Measurements from ENCODE around the gene DNM3. TPM values are rescaled to one million over a fixed set of nuclear protein-coding genes. Genes with fewer than 3 reads are reported as not detected.

DNM3 gene
- total and polyA plus RNA-seq, 9 of the 15 experiments (the other 6 are each of a cell fraction or from before 2014, with no cell fraction given): 0.08 to 0.36 (median 0.22) TPM; not detected in 1

GRCh38 chr1:171937938-171938337 is 96.6 kb downstream of the DNM3 start (continued):
- no peak for TF ChIP-seq ATF4 (CRISPR knock-in tag; IDR thresholded peaks at IDR 0.05)
- TF ChIP-seq RBBP5 (IDR thresholded peaks at IDR 0.05; ENCODE audit: borderline replicate concordance, insufficient read depth, low read length, poor library complexity, severe bottlenecking): no peak
- no peak for TF ChIP-seq SMARCB1 (IDR thresholded peaks at IDR 0.05; ENCODE audit: insufficient read length, low read depth)
- TF ChIP-seq ARHGAP35 (IDR thresholded peaks at IDR 0.05; ENCODE audit: partially characterized antibody): no peak

- no peaks in the 10 kb centered on the region for H3K4me1 ChIP-seq (replicated peaks in 1 of 2; ENCODE audit: control insufficient read depth in 2 of 2, insufficient read depth in 2 of 2, low read length in 2 of 2)
- no peak for ATAC-seq
- no peaks in the 10 kb centered on the region for H3K79me2 ChIP-seq (ENCODE audit: control insufficient read depth, insufficient read depth, low read length)
- no peak overlapping the region for H3K9ac ChIP-seq (ENCODE audit: insufficient read depth in 1 of 2, low read depth in 2 of 2, low read length in 2 of 2)
- POLR2A ChIA-PET: no interaction called here
- no peaks in the 10 kb centered on the region for H4K20me1 ChIP-seq (replicated peaks; ENCODE audit: control insufficient read depth, insufficient read depth, low read length)
- H3K36me3 ChIP-seq (ENCODE audit: control insufficient read depth, insufficient read depth, low read length): no peaks in the 10 kb centered on the region
- WGBS (ENCODE audit: insufficient coverage, low coverage, missing lambda C conversion rate): 1% methylated on average over 4 of the region's 4 CpGs
- DNase-seq (ENCODE audit: extremely low read depth in 1 of 4, low spot score in 3 of 4): no peak
- TF ChIP-seq ZNF121 (CRISPR knock-in tag; conservative IDR thresholded peaks at IDR 0.05): no peak
- no peak for TF ChIP-seq MEIS2 (IDR thresholded peaks at IDR 0.05; ENCODE audit: partially characterized antibody)
- TF ChIP-seq, protein P1, sequence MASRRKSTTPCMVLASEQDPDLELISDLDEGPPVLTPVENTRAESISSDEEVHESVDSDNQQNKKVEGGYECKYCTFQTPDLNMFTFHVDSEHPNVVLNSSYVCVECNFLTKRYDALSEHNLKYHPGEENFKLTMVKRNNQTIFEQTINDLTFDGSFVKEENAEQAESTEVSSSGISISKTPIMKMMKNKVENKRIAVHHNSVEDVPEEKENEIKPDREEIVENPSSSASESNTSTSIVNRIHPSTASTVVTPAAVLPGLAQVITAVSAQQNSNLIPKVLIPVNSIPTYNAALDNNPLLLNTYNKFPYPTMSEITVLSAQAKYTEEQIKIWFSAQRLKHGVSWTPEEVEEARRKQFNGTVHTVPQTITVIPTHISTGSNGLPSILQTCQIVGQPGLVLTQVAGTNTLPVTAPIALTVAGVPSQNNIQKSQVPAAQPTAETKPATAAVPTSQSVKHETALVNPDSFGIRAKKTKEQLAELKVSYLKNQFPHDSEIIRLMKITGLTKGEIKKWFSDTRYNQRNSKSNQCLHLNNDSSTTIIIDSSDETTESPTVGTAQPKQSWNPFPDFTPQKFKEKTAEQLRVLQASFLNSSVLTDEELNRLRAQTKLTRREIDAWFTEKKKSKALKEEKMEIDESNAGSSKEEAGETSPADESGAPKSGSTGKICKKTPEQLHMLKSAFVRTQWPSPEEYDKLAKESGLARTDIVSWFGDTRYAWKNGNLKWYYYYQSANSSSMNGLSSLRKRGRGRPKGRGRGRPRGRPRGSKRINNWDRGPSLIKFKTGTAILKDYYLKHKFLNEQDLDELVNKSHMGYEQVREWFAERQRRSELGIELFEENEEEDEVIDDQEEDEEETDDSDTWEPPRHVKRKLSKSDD (conservative IDR thresholded peaks at IDR 0.05; ENCODE audit: low read length): no peak
- TF ChIP-seq THRA (IDR thresholded peaks at IDR 0.05): no peak
- TF ChIP-seq TBP (optimal IDR thresholded peaks at IDR 0.05; ENCODE audit: low read depth, low read length): no peak
- TF ChIP-seq SRSF7 (optimal IDR thresholded peaks at IDR 0.05; ENCODE audit: low read depth, low read length): no peak
- TF ChIP-seq PHF8 (IDR thresholded peaks at IDR 0.05; ENCODE audit: borderline replicate concordance, low read length): no peak
- no peak for TF ChIP-seq HCFC1 (IDR thresholded peaks at IDR 0.05; ENCODE audit: low read depth, low read length)
- TF ChIP-seq CLOCK (CRISPR knock-in tag; IDR thresholded peaks at IDR 0.05; ENCODE audit: borderline replicate concordance): no peak
- TF ChIP-seq HIVEP1 (CRISPR knock-in tag; IDR thresholded peaks at IDR 0.05): no peak
- FAIRE-seq: no peak
- no TSS peak for BruUV-seq (replicated peaks)
- no peaks in the 10 kb centered on the region for H3K9me3 ChIP-seq (replicated peaks; ENCODE audit: control insufficient read depth, insufficient read depth, low read depth, low read length)
- intact Hi-C loops (cut with micrococcal nuclease): no loop called here
- no peak overlapping the region for H3K27ac ChIP-seq (ENCODE audit: extremely low read depth, low read depth, low read length)
- H3K4me2 ChIP-seq (ENCODE audit: insufficient read depth, low read length): no peak overlapping the region
- H3K27me3 ChIP-seq (ENCODE audit: control insufficient read depth in 2 of 2, insufficient read depth in 2 of 2, low read length in 2 of 2): no peaks in the 10 kb centered on the region; a peak in 1 of 5 replicates
- no peak overlapping the region for H2AFZ ChIP-seq (ENCODE audit: low read depth, low read length)
- no peaks in the 10 kb centered on the region for H3K9me1 ChIP-seq (ENCODE audit: control insufficient read depth, insufficient read depth, low read length)
- H3K4me3 ChIP-seq: no peak overlapping the region
- CTCF ChIA-PET (ENCODE audit: low intra/inter-chr PET ratio): no interaction called here
- in situ Hi-C loops (cut with MboI): no loop called here
Observed at GRCh38 chr1:171939740-171940139, 98.4 kb downstream of the DNM3 start.
